ENCODE data around the gene IDUA.

Gene IDUA

DNA sequence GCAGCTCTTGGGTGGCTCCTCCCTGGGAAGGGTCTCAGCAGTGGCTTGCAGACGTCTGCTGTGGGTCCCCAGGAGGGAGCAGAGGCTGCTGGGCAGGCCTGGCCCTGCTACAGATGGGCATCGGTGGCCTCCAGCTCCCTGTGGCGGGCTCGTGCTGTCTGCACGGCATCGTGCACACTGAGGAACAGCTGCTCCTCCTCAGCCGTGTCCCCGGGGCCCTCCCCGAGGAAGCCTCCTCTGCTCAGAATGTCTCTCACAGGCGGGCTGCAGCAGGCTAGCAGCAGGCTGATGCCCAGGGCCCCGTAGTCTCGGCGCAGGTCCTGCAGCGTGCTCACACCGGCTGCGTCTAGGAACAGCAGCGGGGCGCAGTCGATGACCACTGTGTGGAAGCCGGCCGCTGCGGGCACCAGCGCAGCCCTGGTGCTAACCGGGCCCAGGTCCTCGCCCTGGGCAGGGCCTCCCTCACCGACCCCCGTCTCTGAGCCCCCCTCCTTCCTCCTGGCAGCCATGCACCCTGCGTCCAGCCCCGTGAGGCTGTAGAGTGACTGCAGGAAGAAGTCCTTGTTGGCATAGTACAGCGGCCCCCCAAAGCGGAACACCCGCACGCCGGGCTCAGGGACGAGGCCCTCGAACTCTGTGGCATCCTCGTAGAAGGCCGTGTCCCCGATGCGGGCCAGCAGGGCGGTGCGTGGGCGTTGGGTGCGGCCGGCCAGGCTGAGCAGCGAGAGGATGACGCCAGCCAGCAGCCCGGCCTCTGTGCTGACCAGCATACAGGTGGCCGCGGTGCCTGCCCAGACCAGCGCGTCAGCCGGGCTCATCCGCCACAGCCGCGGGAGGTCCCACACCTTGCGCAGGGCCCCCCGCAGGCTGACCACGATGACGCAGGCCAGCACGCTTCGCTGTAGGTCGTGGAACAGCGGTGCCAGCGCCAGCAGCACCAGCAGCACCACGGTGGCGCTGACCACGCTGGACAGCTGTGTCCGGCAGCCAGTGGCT, 2.2 kb downstream of the IDUA start:
- no peak for DNase-seq

GRCh38 chr4:989722-990471, 3.1 kb downstream of the IDUA start:
- DNase-seq: no peak

- DNase-seq: no peak
These were observed 4.0 kb downstream of the IDUA start for GRCh38 chr4:990746-991367.

DNA sequence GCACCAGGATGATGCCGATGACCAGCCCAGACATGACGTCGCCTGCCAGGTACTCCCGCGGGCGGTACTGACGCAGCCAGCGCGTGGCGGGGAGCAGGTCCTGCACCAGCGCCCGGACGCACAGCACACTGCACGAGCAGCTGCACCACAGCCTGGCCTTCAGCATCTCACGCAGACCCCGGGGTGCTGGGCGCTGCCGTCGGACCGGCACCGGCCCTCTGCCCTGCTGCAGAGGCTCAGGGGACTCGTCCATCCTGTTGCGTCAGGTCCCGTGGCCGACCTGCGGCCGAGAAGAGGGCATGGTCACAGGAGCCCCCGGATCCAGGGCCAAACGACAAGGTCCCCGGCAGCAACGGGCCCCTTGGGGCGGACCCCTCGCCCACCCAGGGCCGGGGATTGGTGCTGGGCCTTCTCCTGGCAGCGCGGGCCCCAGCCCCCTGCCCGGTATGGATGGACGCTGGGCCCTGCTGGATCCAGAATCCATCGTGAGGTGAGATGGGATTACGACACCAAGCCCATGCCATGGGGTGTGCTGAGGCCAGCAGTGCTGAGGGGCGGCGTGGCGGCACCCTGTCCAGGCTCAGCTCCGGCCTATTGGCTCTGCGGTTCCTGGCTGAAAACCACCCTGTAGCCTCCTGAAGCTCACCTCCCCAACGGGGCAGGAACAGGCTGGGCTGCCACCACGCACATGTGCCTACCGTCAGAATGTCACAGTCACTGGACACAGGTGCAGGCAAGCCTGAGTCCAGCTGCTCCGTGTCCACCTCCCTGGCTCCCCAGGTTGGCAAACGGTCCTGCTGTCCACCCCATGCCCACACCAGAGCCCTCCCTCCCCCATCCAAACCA, 4.8 kb downstream of the IDUA start:
- DNase-seq: no peak

GRCh38 chr4:992297-993110, 5.7 kb downstream of the IDUA start:
- DNase-seq: no peak

GRCh38 chr4:993111-994029, 6.5 kb downstream of the IDUA start, which contains the start of gene SLC26A1:
TSS of gene SLC26A1 (minus strand) at chr4:993404. CDS start at chr4:991703, 1,701 bp downstream.
- DNase-seq: peak; percentile 41

GRCh38 chr4:995311-996026, 8.6 kb downstream of the IDUA start:
- no peak for DNase-seq

DNA sequence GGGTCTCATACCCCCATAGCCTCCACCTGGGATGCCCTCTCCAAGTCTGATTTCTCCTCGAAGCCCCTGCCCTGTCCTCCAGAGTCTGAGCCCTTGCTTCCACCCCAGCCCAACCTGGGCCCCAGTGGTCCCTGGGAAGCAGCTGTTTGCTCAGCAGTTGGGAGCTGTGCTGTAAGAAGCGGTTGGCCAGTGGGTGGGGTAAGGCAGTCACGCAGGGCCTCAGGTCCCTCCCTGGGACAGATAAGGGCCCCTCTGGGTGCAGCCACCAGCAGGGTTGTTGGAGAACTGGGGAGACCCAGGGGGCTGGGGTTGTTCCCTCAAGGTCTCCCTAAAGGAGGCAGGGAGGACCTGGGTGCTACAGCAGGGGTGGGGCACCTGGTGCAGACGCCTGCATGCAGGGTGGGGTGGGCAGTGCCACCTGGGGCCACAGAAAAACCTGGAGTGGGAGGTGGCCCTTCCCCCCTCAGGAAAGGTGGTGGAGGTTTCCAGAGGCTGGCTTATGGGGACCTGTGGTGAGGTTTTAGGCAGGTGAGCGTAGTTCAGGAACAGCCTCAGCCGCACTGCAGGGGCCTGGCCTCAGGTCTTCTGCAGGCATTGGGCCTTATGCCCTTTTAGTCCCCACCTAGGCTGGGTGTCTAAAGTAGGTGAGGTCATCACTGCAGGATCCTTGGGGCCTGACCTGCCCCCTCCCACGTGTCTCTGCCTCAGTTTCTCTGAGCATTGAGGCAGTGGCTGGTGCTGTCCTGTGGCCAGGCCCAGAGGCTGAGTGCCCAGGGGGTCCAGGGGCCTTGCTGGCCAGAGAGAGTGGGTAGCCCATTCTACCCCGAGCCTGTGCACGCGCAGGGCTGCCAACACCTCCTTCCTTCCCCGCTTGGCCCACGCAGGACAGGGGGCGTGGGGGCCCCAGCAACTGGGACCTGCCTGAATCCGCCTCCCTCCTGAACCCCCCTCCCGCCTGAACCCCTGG, 9.5 kb downstream of the IDUA start:
- DNase-seq: no peak

GRCh38 chr4:996997-997374, 10.1 kb downstream of the IDUA start:
- DNase-seq: no peak

GRCh38 chr4:997375-998071, 10.7 kb downstream of the IDUA start:
- DNase-seq: no peak

DNA sequence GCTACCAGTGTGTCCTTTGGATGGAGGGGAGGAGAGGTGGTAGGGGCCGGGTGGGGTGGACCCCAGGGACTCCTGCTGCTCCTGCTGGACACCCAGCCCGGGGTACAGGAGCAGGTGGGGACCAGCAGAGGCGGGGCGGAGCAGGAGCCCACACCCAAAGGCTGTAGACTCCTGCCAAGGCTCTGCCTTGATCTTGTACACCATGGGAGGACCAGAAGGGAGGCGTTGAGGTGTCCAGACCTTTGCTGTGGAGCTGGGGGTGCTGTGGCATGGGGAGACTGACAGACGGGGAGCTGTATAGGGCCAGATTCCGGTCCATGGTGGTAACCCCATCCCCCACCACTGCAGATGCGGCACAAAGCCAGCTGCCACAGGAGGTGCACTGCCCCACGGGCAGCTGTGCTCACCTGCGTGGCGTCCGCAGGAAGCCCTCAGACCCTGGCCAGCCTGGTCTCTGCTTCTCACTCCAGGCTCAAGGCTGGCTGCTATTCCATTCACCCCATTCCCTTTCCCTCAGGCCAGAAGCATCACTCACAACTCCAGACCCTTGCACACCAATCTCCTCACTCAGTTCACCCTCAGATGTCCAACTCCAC, 11.3 kb downstream of the IDUA start:
- no peak for DNase-seq

DNA sequence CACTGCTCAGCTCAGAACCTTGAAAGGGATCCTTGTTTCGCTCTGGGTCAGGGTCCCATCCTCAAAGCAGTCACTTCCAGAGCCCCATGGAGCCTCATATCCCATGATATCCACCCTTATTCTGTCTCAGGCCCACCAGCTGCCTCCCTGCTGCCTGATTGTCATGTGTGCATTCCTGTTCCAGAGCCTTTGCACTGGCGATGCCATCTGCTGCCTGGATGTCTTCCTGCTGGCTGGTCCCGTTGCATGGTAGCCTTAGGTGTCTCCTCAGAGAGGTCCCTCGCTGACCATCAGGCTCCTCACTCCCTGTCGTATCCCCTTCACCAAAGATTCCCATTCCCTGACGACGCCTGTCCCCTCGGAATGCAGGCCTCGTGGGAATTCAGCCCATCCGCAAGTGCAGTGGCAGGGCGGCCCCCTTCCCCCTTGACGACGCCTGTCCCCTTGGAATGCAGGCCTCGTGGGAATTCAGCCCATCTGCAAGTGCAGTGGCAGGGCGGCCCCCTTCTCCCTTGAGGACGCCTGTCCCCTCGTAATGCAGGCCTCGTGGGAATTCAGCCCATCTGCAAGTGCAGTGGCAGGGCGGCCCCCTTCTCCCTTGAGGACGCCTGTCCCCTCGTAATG, 12.5 kb downstream of the IDUA start:
- peak; percentile 48 for DNase-seq

GRCh38 chr4:999882-1000425, 13.1 kb downstream of the IDUA start:
- DNase-seq: no peak

GRCh38 chr4:1000686-1001260, 13.9 kb downstream of the IDUA start:
- DNase-seq: no peak

DNA sequence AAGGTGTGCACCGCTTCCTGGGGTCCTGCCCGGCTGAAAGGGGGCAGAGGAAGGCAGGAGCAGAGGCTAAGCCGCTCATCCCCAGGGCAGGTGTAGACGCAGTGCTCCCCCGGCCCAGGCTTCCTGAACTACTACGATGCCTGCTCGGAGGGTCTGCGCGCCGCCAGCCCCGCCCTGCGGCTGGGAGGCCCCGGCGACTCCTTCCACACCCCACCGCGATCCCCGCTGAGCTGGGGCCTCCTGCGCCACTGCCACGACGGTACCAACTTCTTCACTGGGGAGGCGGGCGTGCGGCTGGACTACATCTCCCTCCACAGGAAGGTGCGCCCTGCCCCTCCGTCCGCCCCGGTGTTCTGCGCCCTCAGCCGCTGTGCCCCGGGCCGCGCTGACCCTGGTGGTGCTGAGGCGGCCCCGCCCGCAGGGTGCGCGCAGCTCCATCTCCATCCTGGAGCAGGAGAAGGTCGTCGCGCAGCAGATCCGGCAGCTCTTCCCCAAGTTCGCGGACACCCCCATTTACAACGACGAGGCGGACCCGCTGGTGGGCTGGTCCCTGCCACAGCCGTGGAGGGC, 14.8 kb downstream of the IDUA start:
- no peak for DNase-seq

DNA sequence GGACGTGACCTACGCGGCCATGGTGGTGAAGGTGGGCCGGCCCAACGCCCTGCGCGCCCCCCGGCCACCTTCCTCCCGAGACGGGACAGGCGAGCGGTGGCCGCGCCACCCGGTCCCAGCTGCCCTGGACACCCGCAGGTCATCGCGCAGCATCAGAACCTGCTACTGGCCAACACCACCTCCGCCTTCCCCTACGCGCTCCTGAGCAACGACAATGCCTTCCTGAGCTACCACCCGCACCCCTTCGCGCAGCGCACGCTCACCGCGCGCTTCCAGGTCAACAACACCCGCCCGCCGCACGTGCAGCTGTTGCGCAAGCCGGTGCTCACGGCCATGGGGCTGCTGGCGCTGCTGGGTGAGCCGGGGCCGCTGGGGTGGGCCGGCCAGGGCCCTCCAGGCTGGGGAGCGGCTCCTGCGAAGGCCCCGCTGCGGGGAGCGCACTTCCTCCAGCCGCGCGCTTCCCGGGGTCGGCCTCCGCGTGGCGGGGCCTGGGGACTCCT, 15.3 kb downstream of the IDUA start:
- DNase-seq: peak; percentile 10

Data from NCI-H82 (cell line).